Measurements from ENCODE around the gene B3GAT1.

B3GAT1 gene

DNA sequence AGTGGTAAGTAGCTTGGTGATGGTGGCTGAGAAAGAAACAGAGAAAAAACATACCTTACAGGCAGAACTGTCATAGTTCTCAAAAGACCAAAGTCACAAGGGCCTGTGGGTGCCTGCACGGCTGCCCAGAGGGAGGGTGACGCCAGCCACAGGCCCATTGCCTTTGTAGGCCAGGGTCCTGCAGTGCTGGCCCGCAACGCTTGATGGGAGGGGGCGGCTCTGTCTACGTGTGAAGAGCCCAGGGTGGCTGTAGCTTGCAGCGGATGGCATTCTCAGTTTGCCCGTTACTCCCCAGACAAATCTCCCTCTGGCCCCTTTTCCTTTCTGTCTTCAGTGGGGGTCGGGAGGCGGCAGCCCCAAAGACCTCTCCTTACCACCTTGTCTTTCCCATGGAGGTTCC is 24.7 kb upstream of the B3GAT1 start:
- no peaks in the 10 kb centered on the region for H4K20me1 ChIP-seq (ENCODE audit: insufficient read depth, low read length)
- no peak overlapping the region for H3K9ac ChIP-seq (ENCODE audit: low read depth, low read length)
- H3K4me2 ChIP-seq (ENCODE audit: insufficient read depth, low read length), result no peak overlapping the region
- no peaks in the 10 kb centered on the region for H3K4me1 ChIP-seq (ENCODE audit: insufficient read depth, low read length)
- no peaks in the 10 kb centered on the region for H3K9me3 ChIP-seq (ENCODE audit: insufficient read depth, low read length, severe bottlenecking)
- ATAC-seq (ENCODE audit: insufficient read depth, low read depth) (no peak), DNase-seq (no peak)
- H3K27me3 ChIP-seq (ENCODE audit: insufficient read depth, low read length, poor library complexity), result peaks cover 6% of the 10 kb centered on the region
- H2AFZ ChIP-seq (ENCODE audit: low read depth, low read length), result no peak overlapping the region
- no peaks in the 10 kb centered on the region for H3K79me2 ChIP-seq (ENCODE audit: insufficient read depth, low read length)
- TF ChIP-seq CTCF (IDR thresholded peaks at IDR 0.05; ENCODE audit: borderline replicate concordance, extremely low read depth, low read length, poor library complexity, severe bottlenecking) (no peak), EZH2 (IDR thresholded peaks at IDR 0.05; ENCODE audit: borderline replicate concordance, low read depth, low read length, severe bottlenecking) (no peak)
- H3K4me3 ChIP-seq (ENCODE audit: low read depth in 1 of 2, low read length in 2 of 2), result no peak overlapping the region
- H3K36me3 ChIP-seq (ENCODE audit: insufficient read depth, low read length), result no peaks in the 10 kb centered on the region
- H3K27ac ChIP-seq (ENCODE audit: low read length), result no peak overlapping the region

- ATAC-seq (ENCODE audit: insufficient read depth, low read depth), result no peak
- H3K27ac ChIP-seq (ENCODE audit: low read length), result no peak overlapping the region
- H2AFZ ChIP-seq (ENCODE audit: low read depth, low read length), result no peak overlapping the region
- H3K9me3 ChIP-seq (ENCODE audit: insufficient read depth, low read length, severe bottlenecking), result no peaks in the 10 kb centered on the region
- H4K20me1 ChIP-seq (ENCODE audit: insufficient read depth, low read length), result no peaks in the 10 kb centered on the region
- no peaks in the 10 kb centered on the region for H3K79me2 ChIP-seq (ENCODE audit: insufficient read depth, low read length)
- H3K4me3 ChIP-seq (ENCODE audit: low read depth in 1 of 2, low read length in 2 of 2), result no peak overlapping the region
- no peaks in the 10 kb centered on the region for H3K36me3 ChIP-seq (ENCODE audit: insufficient read depth, low read length)
- H3K4me2 ChIP-seq (ENCODE audit: insufficient read depth, low read length), result no peak overlapping the region
- no peak for DNase-seq
- H3K9ac ChIP-seq (ENCODE audit: low read depth, low read length), result no peak overlapping the region
- H3K27me3 ChIP-seq (ENCODE audit: insufficient read depth, low read length, poor library complexity), result peaks cover 11% of the 10 kb centered on the region
- H3K4me1 ChIP-seq (ENCODE audit: insufficient read depth, low read length), result no peaks in the 10 kb centered on the region
- TF ChIP-seq EZH2 (IDR thresholded peaks at IDR 0.05; ENCODE audit: borderline replicate concordance, low read depth, low read length, severe bottlenecking) (no peak), CTCF (IDR thresholded peaks at IDR 0.05; ENCODE audit: borderline replicate concordance, extremely low read depth, low read length, poor library complexity, severe bottlenecking) (no peak)
Observed at GRCh38 chr11:134433806-134434205, 21.8 kb upstream of the B3GAT1 start.

- DNase-seq (no peak), ATAC-seq (ENCODE audit: insufficient read depth, low read depth) (no peak)
- Histone ChIP-seq H3K4me3 (ENCODE audit: low read depth in 1 of 2, low read length in 2 of 2) (no peak overlapping the region), H3K27me3 (ENCODE audit: insufficient read depth, low read length, poor library complexity) (peaks cover 11% of the 10 kb centered on the region), H3K27ac (ENCODE audit: low read length) (no peak overlapping the region), H3K36me3 (ENCODE audit: insufficient read depth, low read length) (no peaks in the 10 kb centered on the region), H3K79me2 (ENCODE audit: insufficient read depth, low read length) (no peaks in the 10 kb centered on the region), H4K20me1 (ENCODE audit: insufficient read depth, low read length) (no peaks in the 10 kb centered on the region), H3K4me1 (ENCODE audit: insufficient read depth, low read length) (no peaks in the 10 kb centered on the region), H2AFZ (ENCODE audit: low read depth, low read length) (no peak overlapping the region), H3K4me2 (ENCODE audit: insufficient read depth, low read length) (no peak overlapping the region), H3K9ac (ENCODE audit: low read depth, low read length) (no peak overlapping the region), H3K9me3 (ENCODE audit: insufficient read depth, low read length, severe bottlenecking) (no peaks in the 10 kb centered on the region)
- TF ChIP-seq EZH2 (IDR thresholded peaks at IDR 0.05; ENCODE audit: borderline replicate concordance, low read depth, low read length, severe bottlenecking), result no peak
- no peak for TF ChIP-seq CTCF (IDR thresholded peaks at IDR 0.05; ENCODE audit: borderline replicate concordance, extremely low read depth, low read length, poor library complexity, severe bottlenecking)
Observed at GRCh38 chr11:134433251-134433650, 21.2 kb upstream of the B3GAT1 start.

- H4K20me1 ChIP-seq (ENCODE audit: insufficient read depth, low read length), result no peaks in the 10 kb centered on the region
- H3K79me2 ChIP-seq (ENCODE audit: insufficient read depth, low read length), result no peaks in the 10 kb centered on the region
- no peaks in the 10 kb centered on the region for H3K36me3 ChIP-seq (ENCODE audit: insufficient read depth, low read length)
- no peak overlapping the region for H3K27ac ChIP-seq (ENCODE audit: low read length)
- H3K4me1 ChIP-seq (ENCODE audit: insufficient read depth, low read length), result no peaks in the 10 kb centered on the region
- no peak overlapping the region for H2AFZ ChIP-seq (ENCODE audit: low read depth, low read length)
- H3K9ac ChIP-seq (ENCODE audit: low read depth, low read length), result no peak overlapping the region
- peaks cover 11% of the 10 kb centered on the region for H3K27me3 ChIP-seq (ENCODE audit: insufficient read depth, low read length, poor library complexity)
- no peak for TF ChIP-seq EZH2 (IDR thresholded peaks at IDR 0.05; ENCODE audit: borderline replicate concordance, low read depth, low read length, severe bottlenecking)
- no peak for TF ChIP-seq CTCF (IDR thresholded peaks at IDR 0.05; ENCODE audit: borderline replicate concordance, extremely low read depth, low read length, poor library complexity, severe bottlenecking)
- ATAC-seq (ENCODE audit: insufficient read depth, low read depth), result no peak
- no peaks in the 10 kb centered on the region for H3K9me3 ChIP-seq (ENCODE audit: insufficient read depth, low read length, severe bottlenecking)
- no peak for DNase-seq
- H3K4me2 ChIP-seq (ENCODE audit: insufficient read depth, low read length), result no peak overlapping the region
- no peak overlapping the region for H3K4me3 ChIP-seq (ENCODE audit: low read depth in 1 of 2, low read length in 2 of 2)
Observed at GRCh38 chr11:134432776-134433175, 20.7 kb upstream of the B3GAT1 start.

Measured in DND-41 (cell line).